Mesenchymal stem cell (in vitro differentiated cells and primary cell): Measurements from ENCODE around the gene DNAJC22.
A peak's percentile ranks its signal among the peaks of the same experiment; 100 is the strongest.

ENCODE experiments used
- DNase-seq: peaks from one replicate; pipeline ENCODE4 v3.0.0-alpha.2; 2013
- H2AFZ ChIP-seq: one replicate; pipeline ENCODE4 v1.6.1; 2013; ENCODE audit warnings: low read depth, mild to moderate bottlenecking, control low read depth, inconsistent platforms, low read length, moderate library complexity
- H2AK5ac ChIP-seq: 2 replicates; pipeline ENCODE4 v1.6.1; 2013; ENCODE audit warnings: low read length, moderate library complexity, mild to moderate bottlenecking, inconsistent platforms; ENCODE audit not compliant: severe bottlenecking
- H2BK120ac ChIP-seq: one replicate; pipeline ENCODE4 v1.6.1; 2013; ENCODE audit warnings: low read depth, mild to moderate bottlenecking, inconsistent platforms, low read length, moderate library complexity
- H2BK12ac ChIP-seq, 2 experiments: one replicate each; pipeline ENCODE4 v1.6.1; 2013; ENCODE audit warnings: inconsistent platforms in 2 of 2, low read length in 2 of 2, mild to moderate bottlenecking in 2 of 2, moderate library complexity in 2 of 2, control low read depth in 1 of 2
- H2BK15ac ChIP-seq: one replicate; pipeline ENCODE4 v1.6.1; 2013; ENCODE audit warnings: mild to moderate bottlenecking, low read depth, inconsistent platforms; ENCODE audit not compliant: poor library complexity, severe bottlenecking
- H2BK5ac ChIP-seq: 2 replicates; pipeline ENCODE4 v1.6.1; 2013; ENCODE audit warnings: low read depth, mild to moderate bottlenecking, low read length, control low read depth, inconsistent platforms; ENCODE audit not compliant: poor library complexity, severe bottlenecking
- H3K14ac ChIP-seq, 2 experiments: one replicate each; pipeline ENCODE4 v1.6.1; 2013; ENCODE audit warnings: inconsistent platforms in 2 of 2, low read length in 2 of 2, control low read depth in 1 of 2, mild to moderate bottlenecking in 1 of 2, moderate library complexity in 1 of 2
- H3K18ac ChIP-seq, 2 experiments: one replicate each; pipeline ENCODE4 v1.6.1; 2013; ENCODE audit warnings: inconsistent platforms in 2 of 2, low read length in 2 of 2, control low read depth in 1 of 2, low read depth in 1 of 2, mild to moderate bottlenecking in 1 of 2
- H3K23ac ChIP-seq, 2 experiments: one replicate each; pipeline ENCODE4 v1.6.1; 2013; ENCODE audit warnings: inconsistent platforms in 2 of 2, low read length in 2 of 2, mild to moderate bottlenecking in 2 of 2, moderate library complexity in 2 of 2, control low read depth in 1 of 2
- H3K27ac ChIP-seq: 2 replicates; pipeline ENCODE4 v1.5.1; 2013; ENCODE audit warnings: mild to moderate bottlenecking, moderate library complexity, low read length, control low read depth, inconsistent platforms; ENCODE audit not compliant: poor library complexity, severe bottlenecking
- H3K27me3 ChIP-seq, 2 experiments: 2 replicates each; pipeline versions ENCODE4 v1.6.1 to v1.7.0; 2013; ENCODE audit warnings: low read length in 2 of 2, mild to moderate bottlenecking in 2 of 2, moderate library complexity in 2 of 2, control low read depth in 1 of 2, inconsistent platforms in 1 of 2; ENCODE audit not compliant: control insufficient read depth in 1 of 2, insufficient read depth in 1 of 2
- H3K36me3 ChIP-seq, 2 experiments: 2 replicates each; pipeline versions ENCODE4 v1.6.1 to v1.7.0; 2013; ENCODE audit warnings: low read length in 2 of 2, control low read depth in 1 of 2, inconsistent platforms in 1 of 2, low read depth in 1 of 2, mild to moderate bottlenecking in 1 of 2; ENCODE audit not compliant: insufficient read depth in 2 of 2, control insufficient read depth in 1 of 2
- H3K4ac ChIP-seq, 2 experiments: one replicate each; pipeline ENCODE4 v1.6.1; 2013; ENCODE audit warnings: inconsistent platforms in 2 of 2, low read length in 2 of 2, mild to moderate bottlenecking in 2 of 2, moderate library complexity in 2 of 2, control low read depth in 1 of 2, low read depth in 1 of 2
- H3K4me1 ChIP-seq: 2 replicates; pipeline ENCODE4 v1.6.1; 2013; ENCODE audit warnings: low read depth, low read length, control low read depth; ENCODE audit not compliant: control insufficient read depth, insufficient read depth
- H3K4me2 ChIP-seq: 2 replicates; pipeline ENCODE4 v1.6.1; 2013; ENCODE audit warnings: low read length, mild to moderate bottlenecking, inconsistent platforms; ENCODE audit not compliant: poor library complexity, severe bottlenecking
- H3K4me3 ChIP-seq, 2 experiments: 2 replicates each; pipeline versions ENCODE4 v1.5.1 to v1.7.0; 2013; ENCODE audit warnings: low read length in 2 of 2, mild to moderate bottlenecking in 2 of 2, control low read depth in 1 of 2, low read depth in 1 of 2; ENCODE audit not compliant: insufficient read depth in 1 of 2
- H3K79me1 ChIP-seq: replicated peaks from 2 replicates; pipeline ENCODE4 v1.6.1; 2013; ENCODE audit warnings: mild to moderate bottlenecking, control low read depth, low read length, inconsistent platforms; ENCODE audit not compliant: poor library complexity, severe bottlenecking
- H3K9ac ChIP-seq: 2 replicates; pipeline ENCODE4 v1.7.0; 2013; ENCODE audit warnings: mild to moderate bottlenecking, low read length, moderate library complexity
- H3K9me3 ChIP-seq: 2 replicates; pipeline ENCODE4 v1.7.0; 2013; ENCODE audit warnings: mild to moderate bottlenecking, low read length; ENCODE audit not compliant: control insufficient read depth
- H4K8ac ChIP-seq: one replicate; pipeline ENCODE4 v1.6.1; 2013; ENCODE audit warnings: inconsistent platforms, mild to moderate bottlenecking, low read length, moderate library complexity
- H4K91ac ChIP-seq: one replicate; pipeline ENCODE4 v1.6.1; 2013; ENCODE audit warnings: mild to moderate bottlenecking, low read length, inconsistent platforms
- WGBS: methylation state at CpG from one replicate; pipeline ENCODE4 v1.1.7; 2013; ENCODE audit warnings: mixed read lengths; 5-methylcytosine and 5-hydroxymethylcytosine counted together

The DNAJC22 gene

GRCh38 chr12:49345051-49345824 lies 1.4 kb upstream of the DNAJC22 start:
- 4% methylated on average over 32 of the region's 70 CpGs for WGBS
- no peak for DNase-seq
- H3K18ac ChIP-seq, result peak overlapping the region in 1 of 2 experiments; percentile 70

GRCh38 chr12:49345825-49346658 lies 646 bp upstream of the DNAJC22 start:
- peaks cover 59% of the 10 kb centered on the region for H3K4me1 ChIP-seq
- H3K23ac ChIP-seq, result no peak overlapping the region
- H3K4ac ChIP-seq, result no peak overlapping the region
- H3K4me2 ChIP-seq, result peak overlapping the region; percentile 90
- peak overlapping the region; percentile 45 to 68 for H3K4me3 ChIP-seq
- no peak for DNase-seq
- peak overlapping the region in 1 of 2 experiments; percentile 29 for H2BK12ac ChIP-seq
- H2BK15ac ChIP-seq, result no peak overlapping the region
- no peak overlapping the region for H2BK120ac ChIP-seq
- H3K14ac ChIP-seq, result no peak overlapping the region
- no peak overlapping the region for H4K8ac ChIP-seq
- no peaks in the 10 kb centered on the region for H3K9me3 ChIP-seq
- no peak overlapping the region for H4K91ac ChIP-seq
- H3K27ac ChIP-seq, result no peak overlapping the region
- 1% methylated on average over 58 of the region's 61 CpGs for WGBS
- H2AFZ ChIP-seq, result no peak overlapping the region
- peak overlapping the region; percentile 4 for H2BK5ac ChIP-seq
- no peak overlapping the region for H2AK5ac ChIP-seq
- H3K9ac ChIP-seq, result peak overlapping the region; percentile 29
- H3K18ac ChIP-seq, result no peak overlapping the region
- peaks cover 67 to 88% of the 10 kb centered on the region in 2 experiments for H3K27me3 ChIP-seq
- no peaks in the 10 kb centered on the region for H3K79me1 ChIP-seq
- peaks cover 0 to 6% of the 10 kb centered on the region in 2 experiments for H3K36me3 ChIP-seq

More at GRCh38 chr12:49345051-49345824, 1.4 kb upstream of the DNAJC22 start:
- Histone ChIP-seq H3K4ac (no peak overlapping the region), H3K27ac (no peak overlapping the region), H3K79me1 (no peaks in the 10 kb centered on the region), H3K4me2 (peak overlapping the region; percentile 94), H3K14ac (no peak overlapping the region), H2AK5ac (no peak overlapping the region), H4K91ac (no peak overlapping the region), H4K8ac (no peak overlapping the region), H3K27me3 (peaks cover 75 to 92% of the 10 kb centered on the region in 2 experiments), H3K9me3 (no peaks in the 10 kb centered on the region), H3K23ac (peak overlapping the region in 1 of 2 experiments; percentile 88), H2BK12ac (no peak overlapping the region), H2AFZ (no peak overlapping the region), H2BK15ac (peak overlapping the region; percentile 15), H3K4me3 (peak overlapping the region; percentile 45 to 68), H3K4me1 (peaks cover 59% of the 10 kb centered on the region), H2BK5ac (no peak overlapping the region), H3K9ac (peak overlapping the region; percentile 29), H2BK120ac (no peak overlapping the region), H3K36me3 (peaks cover 0 to 6% of the 10 kb centered on the region in 2 experiments)

GRCh38 chr12:49347311-49348193 lies 864 bp downstream of the DNAJC22 start:
- Histone ChIP-seq H2AFZ (no peak overlapping the region), H3K4me1 (peaks cover 45% of the 10 kb centered on the region), H3K4me3 (peak overlapping the region in 1 of 2 experiments; percentile 58), H3K36me3 (peaks cover 0 to 6% of the 10 kb centered on the region in 2 experiments), H3K14ac (no peak overlapping the region), H2BK120ac (no peak overlapping the region), H3K27ac (no peak overlapping the region), H2AK5ac (no peak overlapping the region), H2BK15ac (no peak overlapping the region), H3K9ac (no peak overlapping the region), H4K91ac (no peak overlapping the region), H3K9me3 (no peaks in the 10 kb centered on the region), H2BK5ac (no peak overlapping the region), H3K4me2 (peak overlapping the region; percentile 90), H3K79me1 (no peaks in the 10 kb centered on the region), H2BK12ac (peak overlapping the region in 1 of 2 experiments; percentile 18), H3K27me3 (peaks cover 52 to 78% of the 10 kb centered on the region in 2 experiments), H3K23ac (no peak overlapping the region), H3K18ac (no peak overlapping the region), H3K4ac (no peak overlapping the region), H4K8ac (no peak overlapping the region)
- peak; percentile 73 for DNase-seq
- 13% methylated on average over 35 of the region's 37 CpGs for WGBS
